Brain microvascular endothelial cell (primary cell): Measurements from ENCODE around the gene OLFM1.

Source experiments
- DNase-seq: peaks from one replicate; pipeline ENCODE4 v3.0.0-alpha.2; 2020
- H3K27ac ChIP-seq: fragments of 250-450 bp; sonication (Bioruptor Pico); 2 replicates; pipeline ENCODE4 v1.5.1; 2020; ENCODE audit warnings: mild to moderate bottlenecking, moderate library complexity
- H3K27me3 ChIP-seq: fragments of 250-450 bp; sonication (Bioruptor Pico); replicated peaks from 2 replicates; pipeline ENCODE4 v1.5.1; 2020; ENCODE audit warnings: mild to moderate bottlenecking
- H3K36me3 ChIP-seq: fragments of 250-450 bp; sonication (Bioruptor Pico); replicated peaks from 2 replicates; pipeline ENCODE4 v1.5.1; 2020; ENCODE audit warnings: mild to moderate bottlenecking
- H3K4me3 ChIP-seq: 2 replicates; pipeline ENCODE4 v1.5.1; 2011; ENCODE audit warnings: low read depth, mild to moderate bottlenecking, control low read depth, low read length, moderate library complexity
- CTCF ChIP-seq: IDR thresholded peaks from 2 replicates; pipeline ENCODE4 v1.5.1; 2011; ENCODE audit warnings: low read depth, mild to moderate bottlenecking, moderate library complexity, low read length, control low read depth, inconsistent platforms; ENCODE audit errors: missing control alignments
- in situ Hi-C: cut with HindIII; loops from 2 replicates; pipeline ENCODE4 v1.10.0; 2017; ENCODE audit warnings: low sequenced_read_pairs, low pct_ligation_motif_present

The OLFM1 gene

GRCh38 chr9:135116371-135116770, 28.9 kb downstream of the OLFM1 start:
- Histone ChIP-seq H3K27me3 (no peaks in the 10 kb centered on the region), H3K4me3 (no peak overlapping the region), H3K27ac (no peak overlapping the region), H3K36me3 (no peaks in the 10 kb centered on the region)
- TF ChIP-seq CTCF: no peak
- in situ Hi-C loops: no loop called here
- no peak for DNase-seq

- Histone ChIP-seq H3K27me3 (no peaks in the 10 kb centered on the region), H3K4me3 (no peak overlapping the region), H3K27ac (no peak overlapping the region), H3K36me3 (no peaks in the 10 kb centered on the region)
- in situ Hi-C loops: no loop called here
- no peak for DNase-seq
- no peak for TF ChIP-seq CTCF
Observed at GRCh38 chr9:135116881-135117280, 29.4 kb downstream of the OLFM1 start.

GRCh38 chr9:135117281-135117680, 29.8 kb downstream of the OLFM1 start:
- no peak for DNase-seq
- Histone ChIP-seq H3K36me3 (no peaks in the 10 kb centered on the region), H3K4me3 (no peak overlapping the region), H3K27ac (no peak overlapping the region), H3K27me3 (no peaks in the 10 kb centered on the region)
- in situ Hi-C loops: no loop called here
- no peak for TF ChIP-seq CTCF

GRCh38 chr9:135119496-135120064, 32.1 kb downstream of the OLFM1 start:
- no peak overlapping the region for H3K27ac ChIP-seq
- TF ChIP-seq CTCF: no peak
- DNase-seq: no peak
- H3K27me3 ChIP-seq: no peaks in the 10 kb centered on the region
- H3K4me3 ChIP-seq: no peak overlapping the region
- in situ Hi-C loops: no loop called here
- H3K36me3 ChIP-seq: no peaks in the 10 kb centered on the region

GRCh38 chr9:135120249-135120648, 32.8 kb downstream of the OLFM1 start:
- H3K36me3 ChIP-seq: no peaks in the 10 kb centered on the region
- TF ChIP-seq CTCF: no peak
- no peak for DNase-seq
- in situ Hi-C loops: no loop called here
- H3K4me3 ChIP-seq: no peak overlapping the region
- H3K27me3 ChIP-seq: no peaks in the 10 kb centered on the region
- H3K27ac ChIP-seq: no peak overlapping the region

GRCh38 chr9:135122316-135122715, 34.8 kb downstream of the OLFM1 start:
- in situ Hi-C loops: no loop called here
- TF ChIP-seq CTCF: no peak
- DNase-seq: no peak
- Histone ChIP-seq H3K36me3 (no peaks in the 10 kb centered on the region), H3K27ac (no peak overlapping the region), H3K27me3 (no peaks in the 10 kb centered on the region), H3K4me3 (no peak overlapping the region)
